Fibroblast of skin of right biceps (primary cell): Measurements from ENCODE around the gene PRKCQ.

ENCODE experiments used
- DNase-seq: peaks from one replicate; pipeline ENCODE4 v3.0.0-alpha.2; 2013

PRKCQ gene

GRCh38 chr10:6579904-6580278, at the start of gene PRKCQ:
Gene PRKCQ (minus strand): TSS chr10:6580276. CDS start chr10:6515135, 65,141 bp downstream.
- DNase-seq = peak; percentile 31

GRCh38 chr10:6625428-6625827, 45.4 kb upstream of the PRKCQ start:
- no peak for DNase-seq

- no peak for DNase-seq
These were observed 44.3 kb upstream of the PRKCQ start for GRCh38 chr10:6624392-6624791.

- DNase-seq = no peak
These were observed 42.8 kb upstream of the PRKCQ start for GRCh38 chr10:6622921-6623320.

GRCh38 chr10:6621536-6621935, 41.5 kb upstream of the PRKCQ start:
- DNase-seq = peak; percentile 39

GRCh38 chr10:6619660-6620059, 39.6 kb upstream of the PRKCQ start:
- no peak for DNase-seq

- no peak for DNase-seq
These were observed 38.3 kb upstream of the PRKCQ start for GRCh38 chr10:6618340-6618739.

- DNase-seq = no peak
These were observed 37.4 kb upstream of the PRKCQ start for GRCh38 chr10:6617309-6618076.

GRCh38 chr10:6615971-6616370, 35.9 kb upstream of the PRKCQ start:
- DNase-seq = no peak

- no peak for DNase-seq
These were observed 32.3 kb upstream of the PRKCQ start for GRCh38 chr10:6612371-6612770.

GRCh38 chr10:6610647-6611046, 30.6 kb upstream of the PRKCQ start:
- DNase-seq = no peak

GRCh38 chr10:6609625-6610024, 29.5 kb upstream of the PRKCQ start:
- no peak for DNase-seq

GRCh38 chr10:6607778-6608177, 27.7 kb upstream of the PRKCQ start:
- peak; percentile 1 for DNase-seq

GRCh38 chr10:6607182-6607581, 27.1 kb upstream of the PRKCQ start:
- no peak for DNase-seq

GRCh38 chr10:6603142-6604125, 23.4 kb upstream of the PRKCQ start:
- no peak for DNase-seq

- DNase-seq = no peak
These were observed 22.6 kb upstream of the PRKCQ start for GRCh38 chr10:6602700-6603084.

- no peak for DNase-seq
These were observed 22.1 kb upstream of the PRKCQ start for GRCh38 chr10:6602026-6602699.

- DNase-seq = no peak
These were observed 21.2 kb upstream of the PRKCQ start for GRCh38 chr10:6601246-6601805.

- no peak for DNase-seq
These were observed 20.3 kb upstream of the PRKCQ start for GRCh38 chr10:6600224-6600987.

GRCh38 chr10:6598679-6599078, 18.6 kb upstream of the PRKCQ start:
- no peak for DNase-seq

- no peak for DNase-seq
These were observed 17.4 kb upstream of the PRKCQ start for GRCh38 chr10:6597478-6597877.

- DNase-seq = no peak
These were observed 15.4 kb upstream of the PRKCQ start for GRCh38 chr10:6595499-6595898.
